Mucosa of descending colon (tissue), 3 donors: Measurements from ENCODE around the gene FEZF1. TPM values are rescaled to one million over a fixed set of nuclear protein-coding genes. Genes with fewer than 3 reads are reported as not detected.

ENCODE experiments used
- ATAC-seq: fragments of 200-7000 bp; cut with Tn5 transposase; one replicate; pipeline ENCODE4 v1.9.1; 2020; ENCODE audit warnings: mild to moderate bottlenecking, moderate library complexity
- DNase-seq, 3 donors: peaks; one replicate each; pipeline ENCODE4 v3.0.0-alpha.2; 2020
- H3K36me3 ChIP-seq: fragments of 200-600 bp; one replicate; pipeline ENCODE4 v1.8.0; 2021; ENCODE audit warnings: low read depth, mild to moderate bottlenecking
- H3K4me1 ChIP-seq: fragments of 200-600 bp; one replicate; pipeline ENCODE4 v1.8.0; 2021; ENCODE audit warnings: low read depth, mild to moderate bottlenecking
- H3K4me3 ChIP-seq: fragments of 200-600 bp; one replicate; pipeline ENCODE4 v1.8.0; 2021; ENCODE audit warnings: mild to moderate bottlenecking
- H3K9me3 ChIP-seq: fragments of 200-600 bp; one replicate; pipeline ENCODE4 v1.8.0; 2021; ENCODE audit warnings: mild to moderate bottlenecking
- intact Hi-C, 2 donors: fragments of 100-400 bp; cut with DNase I in 1 of 2; cut with micrococcal nuclease in 1 of 2; formaldehyde crosslinking; loops; one replicate each; pipeline versions ENCODE4 v1.11.0 to v1.11.1; 2022; cut with DNase I, micrococcal nuclease
- long read RNA-seq, 2 donors: library from polyadenylated mRNA; unstranded; transcript quantifications; one replicate each; pipeline ENCODE4 v2.0.0, GENCODE V29; 2019 to 2021
- total RNA-seq, 3 donors: library from RNA; stranded (reverse); fragmentation: NEBNext Ultra II Directional in 2 of 3; extraction: Animal tissue kit (Norgen Biotek cat#: 25700) in 2 of 3; gene quantifications; one replicate each; pipeline versions ENCODE4 v1.2.1 to v1.2.4, GENCODE V29; 2021 to 2023
- TF ChIP-seq, protein P1 (sequence below): fragments of 200-600 bp; IDR thresholded peaks from one replicate; pipeline ENCODE4 v1.8.0; 2022; ENCODE audit warnings: antibody characterized with exemption, mild to moderate bottlenecking
- donor health status: DM: no; HTN: no; CAD: no; lungs with moderate emphysema.
- donor health status: DM: no; HTN: no; CAD: no.
- donor health status: DM: no; HTN: yes; CAD: no.

FEZF1 gene
- not detected for total RNA-seq
- long read RNA-seq, donor 1, result 0 reads
- long read RNA-seq, donor 2, result 0 reads

DNA sequence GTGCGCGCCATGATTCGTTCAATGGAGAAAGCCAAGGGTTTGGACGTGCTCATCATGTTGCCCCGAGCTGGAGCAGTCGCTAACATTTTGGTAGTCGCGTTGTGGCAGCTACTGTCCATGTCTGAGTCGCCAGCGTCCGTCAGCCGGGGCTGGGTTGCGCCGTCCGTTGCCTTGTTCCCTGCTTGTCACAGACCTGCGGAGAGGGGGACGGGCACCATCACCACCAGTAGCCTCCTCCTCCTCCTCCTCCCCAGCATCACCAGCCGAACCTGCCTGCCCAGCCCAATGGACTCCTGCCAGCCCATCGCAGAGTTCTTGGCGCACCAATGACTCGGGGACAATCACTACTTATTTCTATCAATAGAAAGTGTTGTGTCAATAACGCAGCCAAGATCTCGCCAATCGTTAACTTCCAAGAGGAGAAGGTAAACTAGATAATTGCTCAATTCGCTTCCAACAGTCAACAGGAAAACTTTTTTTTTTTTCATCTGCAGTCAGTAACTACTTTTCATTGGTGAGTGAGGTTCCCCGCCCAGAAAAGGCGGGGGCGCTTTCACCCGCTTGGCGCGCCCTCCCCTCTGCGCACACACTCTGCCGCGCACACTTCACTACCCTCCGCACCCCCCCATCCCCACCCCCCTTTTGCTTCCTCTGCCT, at the start of gene FEZF1:
Gene FEZF1, minus strand, starts transcription at position 432 of the 657 bp plus-strand sequence. Its CDS starts 313 bp downstream, at position 119.
- intact Hi-C loops, result no loop called here
- no peaks in the 10 kb centered on the region for H3K9me3 ChIP-seq
- H3K4me1 ChIP-seq, result peaks cover 30% of the 10 kb centered on the region
- peak; percentile 46 to 63 (median 58) for DNase-seq
- peak; percentile 74 for ATAC-seq
- H3K4me3 ChIP-seq, result no peak within 1 kb of the TSS
- H3K36me3 ChIP-seq, result no peaks in the 10 kb centered on the region
- TF ChIP-seq, protein P1, sequence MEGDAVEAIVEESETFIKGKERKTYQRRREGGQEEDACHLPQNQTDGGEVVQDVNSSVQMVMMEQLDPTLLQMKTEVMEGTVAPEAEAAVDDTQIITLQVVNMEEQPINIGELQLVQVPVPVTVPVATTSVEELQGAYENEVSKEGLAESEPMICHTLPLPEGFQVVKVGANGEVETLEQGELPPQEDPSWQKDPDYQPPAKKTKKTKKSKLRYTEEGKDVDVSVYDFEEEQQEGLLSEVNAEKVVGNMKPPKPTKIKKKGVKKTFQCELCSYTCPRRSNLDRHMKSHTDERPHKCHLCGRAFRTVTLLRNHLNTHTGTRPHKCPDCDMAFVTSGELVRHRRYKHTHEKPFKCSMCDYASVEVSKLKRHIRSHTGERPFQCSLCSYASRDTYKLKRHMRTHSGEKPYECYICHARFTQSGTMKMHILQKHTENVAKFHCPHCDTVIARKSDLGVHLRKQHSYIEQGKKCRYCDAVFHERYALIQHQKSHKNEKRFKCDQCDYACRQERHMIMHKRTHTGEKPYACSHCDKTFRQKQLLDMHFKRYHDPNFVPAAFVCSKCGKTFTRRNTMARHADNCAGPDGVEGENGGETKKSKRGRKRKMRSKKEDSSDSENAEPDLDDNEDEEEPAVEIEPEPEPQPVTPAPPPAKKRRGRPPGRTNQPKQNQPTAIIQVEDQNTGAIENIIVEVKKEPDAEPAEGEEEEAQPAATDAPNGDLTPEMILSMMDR, result no peak

DNA sequence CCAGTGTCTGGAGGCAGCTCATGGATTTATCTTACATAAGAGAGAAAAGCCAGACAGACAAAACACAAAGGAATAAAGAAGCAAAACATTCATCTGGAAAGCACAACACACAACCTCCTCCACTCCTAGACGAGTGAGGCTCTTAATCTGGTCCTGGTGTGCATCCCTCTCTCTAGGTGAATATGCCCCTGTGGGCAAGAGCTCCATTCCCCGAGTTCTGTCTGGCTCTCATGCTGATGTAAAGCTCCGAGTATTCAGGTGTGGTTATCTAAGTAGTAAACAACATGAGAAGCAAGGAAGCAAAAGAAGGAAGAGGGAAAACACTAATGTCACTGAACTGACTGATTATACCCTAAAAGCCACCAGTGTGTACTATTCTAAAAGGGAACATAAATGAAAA, 47.9 kb upstream of the FEZF1 start:
- Histone ChIP-seq H3K4me3 (no peak overlapping the region), H3K36me3 (no peaks in the 10 kb centered on the region), H3K4me1 (no peaks in the 10 kb centered on the region), H3K9me3 (no peaks in the 10 kb centered on the region)
- intact Hi-C loops, result no loop called here
- TF ChIP-seq, protein P1, result no peak
- DNase-seq (no peak), ATAC-seq (no peak)

DNA sequence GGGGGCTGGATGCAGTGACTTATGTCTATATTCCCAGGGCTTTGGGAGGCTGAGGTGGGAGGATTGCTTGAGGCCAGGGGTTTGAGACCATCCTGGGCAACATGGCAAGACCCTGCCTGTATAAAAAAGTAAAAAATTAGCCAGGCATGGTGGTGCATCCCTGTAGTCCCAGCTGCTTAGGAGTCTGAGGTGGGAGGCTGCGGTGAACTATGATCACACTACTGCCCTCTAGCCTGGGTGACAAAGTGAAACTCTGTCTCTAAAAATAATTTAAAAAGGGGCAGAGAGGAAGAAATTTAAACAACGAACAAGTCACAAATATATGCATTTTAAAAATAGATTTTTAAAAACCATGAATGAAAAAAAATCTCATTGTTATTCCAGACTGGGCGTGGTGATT, 46.2 kb upstream of the FEZF1 start:
- H3K9me3 ChIP-seq, result no peaks in the 10 kb centered on the region
- H3K36me3 ChIP-seq, result no peaks in the 10 kb centered on the region
- ATAC-seq (no peak), DNase-seq (no peak)
- no peak overlapping the region for H3K4me3 ChIP-seq
- H3K4me1 ChIP-seq, result no peaks in the 10 kb centered on the region
- TF ChIP-seq, protein P1, result no peak
- intact Hi-C loops, result no loop called here

DNA sequence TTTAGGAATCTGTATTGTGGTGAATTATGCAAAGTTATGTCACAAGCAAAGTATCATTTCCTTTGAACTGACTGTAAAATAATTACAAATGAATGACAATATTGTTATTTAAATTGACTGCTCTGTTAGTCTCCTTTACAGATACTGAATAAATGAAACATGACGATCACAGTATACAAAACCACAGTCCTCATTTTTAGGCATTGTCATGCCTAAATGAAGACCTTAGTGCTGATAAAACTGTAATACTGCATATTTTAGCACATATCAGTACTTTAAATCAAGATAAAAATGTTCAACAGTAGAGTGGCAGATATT, 39.7 kb upstream of the FEZF1 start:
- Histone ChIP-seq H3K36me3 (no peaks in the 10 kb centered on the region), H3K9me3 (no peaks in the 10 kb centered on the region), H3K4me1 (no peaks in the 10 kb centered on the region), H3K4me3 (no peak overlapping the region)
- DNase-seq, result no peak
- TF ChIP-seq, protein P1, result no peak
- no peak for ATAC-seq
- intact Hi-C loops, result no loop called here

DNA sequence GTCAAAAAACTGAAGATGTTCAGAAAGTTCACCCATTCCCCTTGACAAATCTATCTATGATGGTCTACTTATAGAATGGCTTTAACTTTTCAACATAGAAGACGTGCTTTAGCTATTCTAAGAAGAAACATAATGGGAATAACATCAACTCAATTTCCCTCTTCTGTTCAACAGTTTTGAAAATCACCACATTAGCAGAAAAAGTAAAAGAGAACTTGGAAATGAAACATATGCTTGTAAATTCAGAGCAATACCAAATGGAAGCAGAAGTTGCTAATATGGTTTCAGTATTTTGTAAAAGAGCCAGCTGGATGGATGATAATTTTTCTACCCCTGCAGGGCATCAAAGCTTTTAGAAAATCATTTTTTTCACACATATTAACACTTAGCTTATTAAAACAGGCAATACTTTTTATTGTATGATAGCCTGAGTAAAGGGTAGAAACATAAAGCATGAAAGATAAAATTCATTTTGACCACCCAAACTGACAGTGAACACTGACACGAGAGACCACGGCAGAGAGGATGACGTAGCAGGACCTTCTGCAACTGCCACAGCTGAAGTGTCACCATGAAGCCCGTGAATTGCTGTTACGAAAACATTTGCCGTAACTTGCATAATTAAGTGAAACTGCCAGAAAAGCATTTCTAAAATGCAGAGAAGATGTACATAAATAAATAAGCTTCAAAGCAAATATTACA, 39.2 kb upstream of the FEZF1 start:
- no peaks in the 10 kb centered on the region for H3K36me3 ChIP-seq
- ATAC-seq (no peak), DNase-seq (no peak)
- no peaks in the 10 kb centered on the region for H3K4me1 ChIP-seq
- TF ChIP-seq, protein P1, result no peak
- no peaks in the 10 kb centered on the region for H3K9me3 ChIP-seq
- H3K4me3 ChIP-seq, result no peak overlapping the region
- intact Hi-C loops, result no loop called here
